ENCODE measurements around the gene DNAJB13.

Gene DNAJB13

GRCh38 chr11:74001822-74002286, 51.0 kb downstream of the DNAJB13 start:
- DNase-seq, result no peak

- no peak for DNase-seq
Observed at GRCh38 chr11:74002832-74003231, 52.0 kb downstream of the DNAJB13 start.

GRCh38 chr11:74004046-74004695, 53.3 kb downstream of the DNAJB13 start:
- DNase-seq, result no peak

GRCh38 chr11:74004759-74005615, 54.2 kb downstream of the DNAJB13 start:
- DNase-seq, result peak; percentile 94

GRCh38 chr11:74005721-74006517, 55.1 kb downstream of the DNAJB13 start:
- no peak for DNase-seq

- no peak for DNase-seq
Observed at GRCh38 chr11:74006743-74007304, 56.0 kb downstream of the DNAJB13 start.

- DNase-seq, result no peak
Observed at GRCh38 chr11:74007691-74008372, 57.0 kb downstream of the DNAJB13 start.

- no peak for DNase-seq
Observed at GRCh38 chr11:74008373-74009229, 57.8 kb downstream of the DNAJB13 start, which contains the start of gene UCP3. Gene UCP3, minus strand, starts transcription at chr11:74009085. Its CDS starts 2,043 bp downstream, at chr11:74007042.

- DNase-seq, result no peak
Observed at GRCh38 chr11:74009230-74009547, 58.4 kb downstream of the DNAJB13 start.

- DNase-seq, result no peak
Observed at GRCh38 chr11:74009675-74010305, 59.0 kb downstream of the DNAJB13 start.

GRCh38 chr11:74010306-74011300, 59.8 kb downstream of the DNAJB13 start:
- DNase-seq, result no peak

- DNase-seq, result peak; percentile 92
Observed at GRCh38 chr11:74011360-74012073, 60.7 kb downstream of the DNAJB13 start.

GRCh38 chr11:74012074-74012809, 61.4 kb downstream of the DNAJB13 start:
- DNase-seq, result no peak

GRCh38 chr11:74013141-74013540, 62.3 kb downstream of the DNAJB13 start:
- DNase-seq, result no peak

- no peak for DNase-seq
Observed at GRCh38 chr11:74014880-74015279, 64.1 kb downstream of the DNAJB13 start.

- peak; percentile 54 for DNase-seq
Observed at GRCh38 chr11:74015919-74016684, 65.3 kb downstream of the DNAJB13 start.

- no peak for DNase-seq
Observed at GRCh38 chr11:74017631-74018030, 66.8 kb downstream of the DNAJB13 start.
